K562 (cell line): ENCODE measurements around the gene HARS2. TPM values are rescaled to one million over a fixed set of nuclear protein-coding genes. Genes with fewer than 3 reads are reported as not detected.

Experiments used
- BRCA1 ChIP-seq, 2 experiments: fragments of 450-650 bp in 1 of 2; sonication (generic) in 1 of 2; formaldehyde crosslinking in 1 of 2; IDR thresholded peaks; 2 replicates each; pipeline versions ENCODE4 v1.5.0 to v1.6.1; 2017 to 2020; ENCODE audit warnings: mild to moderate bottlenecking in 1 of 2, missing genetic modification reagents in 1 of 2
- CC2D1A ChIP-seq: fragments of 450-650 bp; IDR thresholded peaks from 2 replicates; pipeline ENCODE4 v1.6.1; 2017; ENCODE audit warnings: mild to moderate bottlenecking
- ELF1 ChIP-seq: fragments of 200-800 bp; sonication (Bioruptor generic); IDR thresholded peaks from 2 replicates; pipeline ENCODE4 v1.6.1; 2016; ENCODE audit warnings: missing genetic modification characterization, missing compliant biosample characterization
- ETV5 ChIP-seq: sonication (generic); formaldehyde crosslinking; IDR thresholded peaks from 2 replicates; pipeline ENCODE4 v1.4.0; 2020; ENCODE audit warnings: low read depth, mild to moderate bottlenecking, missing genetic modification reagents
- FIP1L1 ChIP-seq: fragments of 200-400 bp; formaldehyde crosslinking; IDR thresholded peaks from 2 replicates; pipeline ENCODE4 v1.6.1; 2018; ENCODE audit warnings: mild to moderate bottlenecking, low read depth, low read length; ENCODE audit not compliant: poor library complexity, severe bottlenecking
- HDGF ChIP-seq: fragments of 450-650 bp; IDR thresholded peaks from 2 replicates; pipeline ENCODE4 v1.6.1; 2016
- KLF16 ChIP-seq: IDR thresholded peaks from 2 replicates; pipeline ENCODE4 v1.6.1; 2016; ENCODE audit warnings: antibody characterized with exemption
- MXI1 ChIP-seq: IDR thresholded peaks from 2 replicates; pipeline ENCODE4 v1.6.1; 2011; ENCODE audit warnings: low read depth, mild to moderate bottlenecking, improper control_type of control experiment, low read length
- POLR3G ChIP-seq: IDR thresholded peaks from 2 replicates; pipeline ENCODE4 v1.6.1; 2011; ENCODE audit not compliant: insufficient read length, insufficient replicate concordance; ENCODE audit errors: extremely low read depth
- RUNX1 ChIP-seq: sonication (generic); IDR thresholded peaks from 2 replicates; pipeline ENCODE4 v1.6.1; 2016; ENCODE audit warnings: antibody characterized with exemption, low read depth
- SNIP1 ChIP-seq: fragments of 450-650 bp; IDR thresholded peaks from 2 replicates; pipeline ENCODE4 v1.7.1; 2017; ENCODE audit warnings: low read depth, mild to moderate bottlenecking
- SOX6 ChIP-seq: fragments of 450-650 bp; IDR thresholded peaks from 2 replicates; pipeline ENCODE4 v1.6.1; 2014; ENCODE audit warnings: mild to moderate bottlenecking
- SP1 ChIP-seq: sonication (generic); formaldehyde crosslinking; IDR thresholded peaks from 2 replicates; pipeline ENCODE4 v1.8.1; 2022; ENCODE audit warnings: mild to moderate bottlenecking, missing genetic modification reagents
- SRSF7 ChIP-seq: fragments of 200-400 bp; formaldehyde crosslinking; optimal IDR thresholded peaks from 2 replicates; pipeline ENCODE3; 2017; ENCODE audit warnings: mild to moderate bottlenecking, low read depth, low read length
- SRSF9 ChIP-seq: fragments of 200-400 bp; formaldehyde crosslinking; IDR thresholded peaks from 2 replicates; pipeline ENCODE4 v1.6.1; 2017; ENCODE audit warnings: low read depth, low read length, borderline replicate concordance
- TAF1 ChIP-seq: IDR thresholded peaks from 2 replicates; pipeline ENCODE4 v1.6.1; 2011; ENCODE audit warnings: mild to moderate bottlenecking, low read length, moderate library complexity; ENCODE audit not compliant: insufficient read depth, control insufficient read depth, severe bottlenecking; ENCODE audit errors: extremely low read depth
- TSC22D4 ChIP-seq: fragments of 450-650 bp; IDR thresholded peaks from 2 replicates; pipeline ENCODE4 v1.6.1; 2016; ENCODE audit warnings: missing genetic modification characterization, missing biosample characterization, control low read depth
- ZNF354B ChIP-seq: fragments of 250-450 bp; sonication (Bioruptor Pico); IDR thresholded peaks from 2 replicates; pipeline ENCODE4 v1.4.0; 2020
- ZNF561 ChIP-seq: fragments of 450-650 bp; formaldehyde crosslinking; conservative IDR thresholded peaks from 2 replicates; pipeline ENCODE4 v1.4.0; 2020; ENCODE audit warnings: mild to moderate bottlenecking, moderate library complexity
- polyA plus RNA-seq, 8 experiments: library from polyadenylated mRNA; depleted of rRNA in 4 of 8; stranded (reverse) in 5 of 8; unstranded in 3 of 8; fragments of >200 nt; fragmentation: Nextera tagmentation in 2 of 8; fragmentation: Illumina TruSeq in 1 of 8; extraction: Ambion mirVana in 2 of 8; extraction: Trizol in 1 of 8; gene quantifications; 2 replicates each; pipeline versions ENCODE4 v1.2.1 to v1.2.3, GENCODE V29; 2011 to 2014; ENCODE audit warnings: inconsistent platforms in 1 of 8, missing spikeins in 1 of 8
- total RNA-seq, 7 experiments: library from RNA; depleted of rRNA in 6 of 7; stranded (reverse); fragments of >200 nt in 6 of 7; fragmentation: Illumina TruSeq in 2 of 7; extraction: Trizol in 2 of 7; gene quantifications; 2 replicates each; pipeline versions ENCODE4 v1.2.1 to v1.2.3, GENCODE V29; 2011 to 2021; ENCODE audit warnings: low replicate concordance in 1 of 7
- TF ChIP-seq, protein P1 (sequence below): sonication (generic); formaldehyde crosslinking; IDR thresholded peaks from 2 replicates; pipeline ENCODE4 v1.8.1; 2023; ENCODE audit warnings: missing genetic modification reagents, mild to moderate bottlenecking, borderline replicate concordance
- TF ChIP-seq, protein P2 (sequence below): sonication (generic); formaldehyde crosslinking; IDR thresholded peaks from 2 replicates; pipeline ENCODE4 v1.9.0; 2022; ENCODE audit warnings: mild to moderate bottlenecking, missing genetic modification reagents
- TF ChIP-seq, protein P3 (sequence below): sonication (generic); formaldehyde crosslinking; IDR thresholded peaks from 2 replicates; pipeline ENCODE4 v1.8.1; 2023; ENCODE audit warnings: mild to moderate bottlenecking, missing genetic modification reagents

The HARS2 gene
- total and polyA plus RNA-seq, 9 of the 15 experiments (the other 6 are each of a cell fraction or from before 2014, with no cell fraction given): 8.5 to 41.6 (median 27.1) TPM

DNA sequence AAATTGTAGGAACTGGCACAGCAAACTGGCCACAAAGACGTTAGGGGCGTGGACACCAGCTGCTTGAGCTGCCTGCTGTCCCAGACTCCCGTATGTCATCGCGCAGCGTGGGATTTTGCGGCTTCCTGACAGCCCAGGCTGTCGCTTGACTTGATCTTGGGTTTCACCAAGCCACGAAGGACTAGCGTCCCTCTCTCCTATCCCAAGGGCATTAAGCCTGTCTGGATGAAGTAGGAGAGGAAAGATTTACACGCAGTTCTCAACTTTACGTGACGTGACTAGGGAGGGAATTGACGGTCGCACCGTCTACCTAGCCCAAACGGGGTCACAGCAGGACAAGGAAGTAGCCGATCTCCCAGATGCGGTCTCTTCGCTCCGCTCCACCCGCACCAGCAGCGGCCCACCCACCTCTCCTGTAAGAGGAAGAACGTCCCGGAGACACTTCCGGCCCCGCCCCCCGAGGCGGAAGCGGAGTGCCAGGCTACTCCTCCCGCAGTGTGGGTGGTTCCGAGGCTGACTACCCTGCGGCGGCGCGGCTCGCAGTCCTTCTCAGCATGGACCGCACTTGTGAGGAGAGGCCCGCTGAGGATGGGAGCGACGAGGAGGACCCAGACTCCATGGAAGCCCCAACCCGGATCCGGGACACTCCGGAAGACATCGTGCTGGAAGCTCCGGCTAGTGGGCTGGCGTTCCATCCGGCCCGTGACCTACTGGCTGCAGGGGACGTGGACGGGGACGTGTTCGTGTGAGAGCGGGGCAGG lies 26.7 kb upstream of the HARS2 start, which contains the start of gene WDR55 (continued):
- TF ChIP-seq ETV5 (CRISPR knock-in tag): peak; percentile 97
- TF ChIP-seq, protein P1, sequence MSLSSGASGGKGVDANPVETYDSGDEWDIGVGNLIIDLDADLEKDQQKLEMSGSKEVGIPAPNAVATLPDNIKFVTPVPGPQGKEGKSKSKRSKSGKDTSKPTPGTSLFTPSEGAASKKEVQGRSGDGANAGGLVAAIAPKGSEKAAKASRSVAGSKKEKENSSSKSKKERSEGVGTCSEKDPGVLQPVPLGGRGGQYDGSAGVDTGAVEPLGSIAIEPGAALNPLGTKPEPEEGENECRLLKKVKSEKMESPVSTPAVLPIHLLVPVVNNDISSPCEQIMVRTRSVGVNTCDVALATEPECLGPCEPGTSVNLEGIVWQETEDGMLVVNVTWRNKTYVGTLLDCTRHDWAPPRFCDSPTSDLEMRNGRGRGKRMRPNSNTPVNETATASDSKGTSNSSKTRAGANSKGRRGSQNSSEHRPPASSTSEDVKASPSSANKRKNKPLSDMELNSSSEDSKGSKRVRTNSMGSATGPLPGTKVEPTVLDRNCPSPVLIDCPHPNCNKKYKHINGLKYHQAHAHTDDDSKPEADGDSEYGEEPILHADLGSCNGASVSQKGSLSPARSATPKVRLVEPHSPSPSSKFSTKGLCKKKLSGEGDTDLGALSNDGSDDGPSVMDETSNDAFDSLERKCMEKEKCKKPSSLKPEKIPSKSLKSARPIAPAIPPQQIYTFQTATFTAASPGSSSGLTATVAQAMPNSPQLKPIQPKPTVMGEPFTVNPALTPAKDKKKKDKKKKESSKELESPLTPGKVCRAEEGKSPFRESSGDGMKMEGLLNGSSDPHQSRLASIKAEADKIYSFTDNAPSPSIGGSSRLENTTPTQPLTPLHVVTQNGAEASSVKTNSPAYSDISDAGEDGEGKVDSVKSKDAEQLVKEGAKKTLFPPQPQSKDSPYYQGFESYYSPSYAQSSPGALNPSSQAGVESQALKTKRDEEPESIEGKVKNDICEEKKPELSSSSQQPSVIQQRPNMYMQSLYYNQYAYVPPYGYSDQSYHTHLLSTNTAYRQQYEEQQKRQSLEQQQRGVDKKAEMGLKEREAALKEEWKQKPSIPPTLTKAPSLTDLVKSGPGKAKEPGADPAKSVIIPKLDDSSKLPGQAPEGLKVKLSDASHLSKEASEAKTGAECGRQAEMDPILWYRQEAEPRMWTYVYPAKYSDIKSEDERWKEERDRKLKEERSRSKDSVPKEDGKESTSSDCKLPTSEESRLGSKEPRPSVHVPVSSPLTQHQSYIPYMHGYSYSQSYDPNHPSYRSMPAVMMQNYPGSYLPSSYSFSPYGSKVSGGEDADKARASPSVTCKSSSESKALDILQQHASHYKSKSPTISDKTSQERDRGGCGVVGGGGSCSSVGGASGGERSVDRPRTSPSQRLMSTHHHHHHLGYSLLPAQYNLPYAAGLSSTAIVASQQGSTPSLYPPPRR (CRISPR knock-in tag): no peak
- peak; percentile 35 for TF ChIP-seq MXI1
- TF ChIP-seq ZNF561 (CRISPR knock-in tag): no peak
- TF ChIP-seq KLF16: no peak
- TF ChIP-seq ZNF354B (CRISPR knock-in tag): no peak
- TF ChIP-seq POLR3G: no peak
- peak; percentile 97 for TF ChIP-seq ELF1
- peak; percentile 95 for TF ChIP-seq SP1 (CRISPR knock-in tag)
- TF ChIP-seq, protein P2, sequence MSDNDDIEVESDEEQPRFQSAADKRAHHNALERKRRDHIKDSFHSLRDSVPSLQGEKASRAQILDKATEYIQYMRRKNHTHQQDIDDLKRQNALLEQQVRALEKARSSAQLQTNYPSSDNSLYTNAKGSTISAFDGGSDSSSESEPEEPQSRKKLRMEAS (CRISPR knock-in tag): peak; percentile 68
- no peak for TF ChIP-seq HDGF
- no peak for TF ChIP-seq TSC22D4 (tag)
- no peak for TF ChIP-seq FIP1L1
- TF ChIP-seq SRSF7: no peak
- no peak for TF ChIP-seq CC2D1A
- TF ChIP-seq TAF1: peak; percentile 83
- TF ChIP-seq BRCA1 (IDR thresholded peaks at IDR 0.05): no peak
- TF ChIP-seq BRCA1 (CRISPR knock-in tag; IDR thresholded peaks at IDR 0.05): no peak
- peak; percentile 39; the same call in 1 of the 2 replicates for TF ChIP-seq SOX6
- no peak for TF ChIP-seq SNIP1
- peak; percentile 35; the same call in 1 of the 2 replicates for TF ChIP-seq RUNX1
- no peak for TF ChIP-seq SRSF9
- TF ChIP-seq, protein P3, sequence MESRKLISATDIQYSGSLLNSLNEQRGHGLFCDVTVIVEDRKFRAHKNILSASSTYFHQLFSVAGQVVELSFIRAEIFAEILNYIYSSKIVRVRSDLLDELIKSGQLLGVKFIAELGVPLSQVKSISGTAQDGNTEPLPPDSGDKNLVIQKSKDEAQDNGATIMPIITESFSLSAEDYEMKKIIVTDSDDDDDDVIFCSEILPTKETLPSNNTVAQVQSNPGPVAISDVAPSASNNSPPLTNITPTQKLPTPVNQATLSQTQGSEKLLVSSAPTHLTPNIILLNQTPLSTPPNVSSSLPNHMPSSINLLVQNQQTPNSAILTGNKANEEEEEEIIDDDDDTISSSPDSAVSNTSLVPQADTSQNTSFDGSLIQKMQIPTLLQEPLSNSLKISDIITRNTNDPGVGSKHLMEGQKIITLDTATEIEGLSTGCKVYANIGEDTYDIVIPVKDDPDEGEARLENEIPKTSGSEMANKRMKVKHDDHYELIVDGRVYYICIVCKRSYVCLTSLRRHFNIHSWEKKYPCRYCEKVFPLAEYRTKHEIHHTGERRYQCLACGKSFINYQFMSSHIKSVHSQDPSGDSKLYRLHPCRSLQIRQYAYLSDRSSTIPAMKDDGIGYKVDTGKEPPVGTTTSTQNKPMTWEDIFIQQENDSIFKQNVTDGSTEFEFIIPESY (CRISPR knock-in tag): no peak
